Transverse colon (tissue), 4 donors: ENCODE data around the gene PGA3.
"Not testable (repeated sequence)": the region's sequence is repeated elsewhere in the genome, so short reads cannot be mapped to it uniquely, and the experiment has no call there.

ENCODE experiments used
- CTCF ChIP-seq, 5 experiments: fragments of 200-600 bp in 3 of 5; fragments of 450-650 bp in 2 of 5; sonication (generic) in 3 of 5; IDR thresholded peaks; 1 replicate in 2 of 5; 2 replicates in 3 of 5; pipeline ENCODE4 v1.5.1; 2016 to 2017; ENCODE audit warnings: antibody characterized with exemption in 5 of 5, inconsistent platforms in 3 of 5, mild to moderate bottlenecking in 2 of 5, moderate library complexity in 1 of 5
- EP300 ChIP-seq: sonication (generic); formaldehyde crosslinking; IDR thresholded peaks from one replicate; pipeline ENCODE4 v1.6.1; 2017; ENCODE audit warnings: antibody characterized with exemption, low read depth
- POLR2A ChIP-seq: fragments of 450-650 bp; IDR thresholded peaks from one replicate; pipeline ENCODE4 v1.6.1; 2016; ENCODE audit warnings: antibody characterized with exemption, mild to moderate bottlenecking, moderate library complexity
- POLR2AphosphoS5 ChIP-seq, 3 donors: sonication (generic); formaldehyde crosslinking; IDR thresholded peaks; one replicate each; pipeline ENCODE4 v1.6.1; 2016; ENCODE audit warnings: antibody characterized with exemption in 3 of 3

GRCh38 chr11:61219016-61219415 is 15.7 kb downstream of the PGA3 start:
- TF ChIP-seq CTCF (IDR thresholded peaks at IDR 0.05); POLR2AphosphoS5 (IDR thresholded peaks at IDR 0.05); EP300; POLR2A: not testable (repeated sequence)
